Esophagus squamous epithelium (tissue), 5 donors: ENCODE data around the gene RPA1. TPM values are rescaled to one million over a fixed set of nuclear protein-coding genes. Genes with fewer than 3 reads are reported as not detected.

Experiments used
- DNase-seq: peaks from one replicate; lab custom pipeline; 2025; lab: John Stamatoyannopoulos, UW
- H3K27ac ChIP-seq, 4 donors: fragments of 200-600 bp; sonication (generic); one replicate each; pipeline ENCODE4 v1.5.1; 2016 to 2019; ENCODE audit warnings: mild to moderate bottlenecking in 1 of 4
- H3K27me3 ChIP-seq, 4 donors: fragments of 200-600 bp; sonication (generic); 1 replicate in 3 of 4; 2 replicates in 1 of 4; pipeline versions ENCODE4 v1.5.1 to v1.6.0; 2017 to 2021; ENCODE audit warnings: antibody characterized with exemption in 1 of 4
- H3K36me3 ChIP-seq, 3 donors: fragments of 200-600 bp; sonication (generic); one replicate each; pipeline ENCODE4 v1.5.1; 2016 to 2019
- H3K4me1 ChIP-seq, 3 donors: fragments of 200-600 bp; sonication (generic); one replicate each; pipeline ENCODE4 v1.5.1; 2017 to 2019
- H3K4me3 ChIP-seq, 4 donors: fragments of 200-600 bp; sonication (generic); 1 replicate in 3 of 4; 2 replicates in 1 of 4; pipeline ENCODE4 v1.5.1; 2016 to 2019; ENCODE audit warnings: mild to moderate bottlenecking in 2 of 4, moderate library complexity in 1 of 4
- H3K9me3 ChIP-seq, 3 donors: fragments of 200-600 bp; sonication (generic); one replicate each; pipeline ENCODE4 v1.5.1; 2016 to 2019
- CTCF ChIP-seq, 6 experiments: fragments of 450-650 bp in 4 of 6; fragments of 200-600 bp in 2 of 6; sonication (generic) in 2 of 6; IDR thresholded peaks; one replicate each; pipeline ENCODE4 v1.5.1; 2016 to 2019; ENCODE audit warnings: antibody characterized with exemption in 6 of 6, mild to moderate bottlenecking in 4 of 6, moderate library complexity in 4 of 6
- POLR2A ChIP-seq, 4 donors: fragments of 450-650 bp; IDR thresholded peaks; one replicate each; pipeline ENCODE4 v1.6.1; 2017; ENCODE audit warnings: antibody characterized with exemption in 4 of 4, mild to moderate bottlenecking in 4 of 4, moderate library complexity in 3 of 4
- WGBS, 2 donors: methylation state at CpG; one replicate each; pipeline ENCODE4 v1.1.5; 2018; 5-methylcytosine and 5-hydroxymethylcytosine counted together
- intact Hi-C: fragments of 100-400 bp; cut with DNase I; formaldehyde crosslinking; loops from one replicate; pipeline ENCODE4 v1.15.0; 2022
- total RNA-seq, 4 donors: library from RNA; depleted of rRNA; stranded (reverse); fragments of >200 nt; gene quantifications; one replicate each; pipeline ENCODE4 v1.1.0, GENCODE V29; 2016
- donor health status: DM: yes; HTN: yes; CAD: no.

The RPA1 gene
- total RNA-seq, 4 donors from 2014 or later: 16.3 to 29.8 (median 25.6) TPM

GRCh38 chr17:1899403-1900000 is 69.7 kb downstream of the RPA1 start:
- DNase-seq: no peak
- Histone ChIP-seq H3K4me1 (no peaks in the 10 kb centered on the region), H3K4me3 (no peak overlapping the region), H3K27ac (no peak overlapping the region), H3K27me3 (peaks cover 0 to 12% (median 0%) of the 10 kb centered on the region in 4 donors), H3K9me3 (no peaks in the 10 kb centered on the region), H3K36me3 (peaks cover 11 to 49% (median 15%) of the 10 kb centered on the region in 3 donors)
- intact Hi-C loops: no loop called here
- TF ChIP-seq POLR2A (IDR thresholded peaks at IDR 0.05) (no peak), CTCF (IDR thresholded peaks at IDR 0.05) (peak in 2 of 6 experiments; percentile 6 to 13)
- WGBS, 2 donors: 87 to 92% methylated on average over 8 of the region's 8 CpGs

- Histone ChIP-seq H3K27me3 (peaks cover 0 to 61% (median 12%) of the 10 kb centered on the region in 4 donors), H3K27ac (no peak overlapping the region), H3K4me1 (peaks cover 12 to 26% (median 13%) of the 10 kb centered on the region in 3 donors), H3K9me3 (no peaks in the 10 kb centered on the region), H3K4me3 (no peak overlapping the region), H3K36me3 (no peaks in the 10 kb centered on the region)
- DNase-seq: no peak
- TF ChIP-seq CTCF (IDR thresholded peaks at IDR 0.05): no peak
- no peak for TF ChIP-seq POLR2A (IDR thresholded peaks at IDR 0.05)
- intact Hi-C loops: loop anchor here (5.0 kb wide), 1 partner anchor 123 kb away; the partner anchor contains the start of gene RTN4RL1
- WGBS, 2 donors: 69 to 72% methylated on average over 17 of the region's 17 CpGs
These were observed 74.7 kb downstream of the RPA1 start for GRCh38 chr17:1904273-1905182.

GRCh38 chr17:1905190-1905913 is 75.5 kb downstream of the RPA1 start:
- Histone ChIP-seq H3K4me1 (peaks cover 12 to 26% (median 13%) of the 10 kb centered on the region in 3 donors), H3K27me3 (peaks cover 0 to 69% (median 12%) of the 10 kb centered on the region in 4 donors), H3K27ac (no peak overlapping the region), H3K9me3 (no peaks in the 10 kb centered on the region), H3K36me3 (no peaks in the 10 kb centered on the region), H3K4me3 (no peak overlapping the region)
- WGBS, 2 donors: 26 to 38% methylated on average over 20 to 24 of the region's 25 CpGs
- TF ChIP-seq CTCF (IDR thresholded peaks at IDR 0.05): no peak
- intact Hi-C loops: loop anchor here (5.0 kb wide), 1 partner anchor 122 kb away; the partner anchor contains the start of gene RTN4RL1
- no peak for DNase-seq

- Histone ChIP-seq H3K27ac (no peak overlapping the region), H3K4me1 (peaks cover 12 to 26% (median 13%) of the 10 kb centered on the region in 3 donors), H3K4me3 (no peak overlapping the region), H3K9me3 (no peaks in the 10 kb centered on the region), H3K36me3 (no peaks in the 10 kb centered on the region), H3K27me3 (peaks cover 0 to 81% (median 12%) of the 10 kb centered on the region in 4 donors)
- WGBS, 2 donors: 25 to 41% methylated on average over 7 to 8 of the region's 8 CpGs
- DNase-seq: no peak
- intact Hi-C loops: loop anchor here (5.0 kb wide), 1 partner anchor 121 kb away; the partner anchor contains the start of gene RTN4RL1
- TF ChIP-seq CTCF (IDR thresholded peaks at IDR 0.05) (no peak), POLR2A (IDR thresholded peaks at IDR 0.05) (no peak)
These were observed 76.9 kb downstream of the RPA1 start for GRCh38 chr17:1906662-1907101.
